Left ventricle myocardium inferior (tissue), 1 donor: ENCODE results near the gene KDM3A. TPM values are rescaled to one million over a fixed set of nuclear protein-coding genes. Genes with fewer than 3 reads are reported as not detected.

ENCODE experiments used
- DNase-seq: peaks from one replicate; pipeline ENCODE4 v3.0.0-alpha.2; 2020
- H3K27ac ChIP-seq: fragments of 200-600 bp; replicated peaks from 2 replicates; pipeline ENCODE4 v1.8.0; 2021
- H3K27me3 ChIP-seq: fragments of 200-600 bp; 2 replicates; pipeline ENCODE4 v1.8.0; 2021; ENCODE audit warnings: low read depth
- H3K36me3 ChIP-seq: fragments of 200-600 bp; 2 replicates; pipeline ENCODE4 v1.8.0; 2021
- H3K4me1 ChIP-seq: fragments of 200-600 bp; 2 replicates; pipeline ENCODE4 v1.8.0; 2021
- H3K4me3 ChIP-seq: fragments of 200-600 bp; 2 replicates; pipeline ENCODE4 v1.8.0; 2021; ENCODE audit warnings: mild to moderate bottlenecking, moderate library complexity
- H3K9me3 ChIP-seq: fragments of 200-600 bp; replicated peaks from 2 replicates; pipeline ENCODE4 v1.8.0; 2021
- CTCF ChIP-seq: fragments of 200-600 bp; IDR thresholded peaks from 2 replicates; pipeline ENCODE4 v1.8.0; 2021; ENCODE audit warnings: antibody characterized with exemption, mild to moderate bottlenecking, borderline replicate concordance
- intact Hi-C: fragments of 100-400 bp; cut with micrococcal nuclease; formaldehyde crosslinking; loops from one replicate; pipeline ENCODE4 v1.11.0; 2022
- total RNA-seq: library from RNA; stranded (reverse); fragmentation: NEBNext Ultra II Directional; extraction: Animal tissue kit (Norgen Biotek cat#: 25700); gene quantifications from one replicate; pipeline ENCODE4 v1.2.1, GENCODE V29; 2021
- donor health status: DM: no; HTN: yes; CAD: no; lungs with severe emphysema.

KDM3A gene
- total RNA-seq, 1 donor from 2014 or later, result 36.2 TPM

- Histone ChIP-seq H3K36me3 (peaks cover 99% of the 10 kb centered on the region), H3K27ac (peak overlapping the region; percentile 58), H3K4me3 (no peak overlapping the region), H3K27me3 (no peaks in the 10 kb centered on the region), H3K4me1 (peaks cover 56% of the 10 kb centered on the region), H3K9me3 (no peaks in the 10 kb centered on the region)
- TF ChIP-seq CTCF, result no peak
- intact Hi-C loops, result no loop called here
- no peak for DNase-seq
Observed at GRCh38 chr2:86482034-86482433, 40.9 kb downstream of the KDM3A start.

- TF ChIP-seq CTCF, result no peak
- H3K27ac ChIP-seq, result no peak overlapping the region
Observed at GRCh38 chr2:86484385-86484784, 43.2 kb downstream of the KDM3A start.

GRCh38 chr2:86485103-86485502 lies 43.9 kb downstream of the KDM3A start:
- Histone ChIP-seq H3K27ac (no peak overlapping the region), H3K9me3 (no peaks in the 10 kb centered on the region), H3K36me3 (peaks cover 99% of the 10 kb centered on the region), H3K4me1 (peaks cover 53% of the 10 kb centered on the region), H3K4me3 (no peak overlapping the region), H3K27me3 (no peaks in the 10 kb centered on the region)
- no peak for TF ChIP-seq CTCF
- intact Hi-C loops, result no loop called here
- no peak for DNase-seq

More at GRCh38 chr2:86484385-86484784, 43.2 kb downstream of the KDM3A start:
- H3K9me3 ChIP-seq, result no peaks in the 10 kb centered on the region
- H3K4me3 ChIP-seq, result no peak overlapping the region
- intact Hi-C loops, result no loop called here
- H3K27me3 ChIP-seq, result no peaks in the 10 kb centered on the region
- peaks cover 53% of the 10 kb centered on the region for H3K4me1 ChIP-seq
- no peak for DNase-seq
- peaks cover 99% of the 10 kb centered on the region for H3K36me3 ChIP-seq

- H3K27ac ChIP-seq, result no peak overlapping the region
- H3K27me3 ChIP-seq, result no peaks in the 10 kb centered on the region
- H3K4me1 ChIP-seq, result peaks cover 53% of the 10 kb centered on the region
- TF ChIP-seq CTCF, result no peak
- intact Hi-C loops, result no loop called here
- peaks cover 100% of the 10 kb centered on the region for H3K36me3 ChIP-seq
- no peak overlapping the region for H3K4me3 ChIP-seq
- no peaks in the 10 kb centered on the region for H3K9me3 ChIP-seq
- no peak for DNase-seq
Observed at GRCh38 chr2:86485802-86486201, 44.6 kb downstream of the KDM3A start.

- peaks cover 52% of the 10 kb centered on the region for H3K4me1 ChIP-seq
- no peak for DNase-seq
- peak; percentile 20 for TF ChIP-seq CTCF
- peaks cover 100% of the 10 kb centered on the region for H3K36me3 ChIP-seq
- no peaks in the 10 kb centered on the region for H3K9me3 ChIP-seq
- H3K27ac ChIP-seq, result no peak overlapping the region
- no peaks in the 10 kb centered on the region for H3K27me3 ChIP-seq
- no peak overlapping the region for H3K4me3 ChIP-seq
- intact Hi-C loops, result no loop called here
Observed at GRCh38 chr2:86487062-86487461, 45.9 kb downstream of the KDM3A start.
